Neutrophil (primary cell): ENCODE data around the gene TRIM44.

Experiments
- H3K27ac ChIP-seq: fragments of 200-600 bp; sonication (generic); 2 replicates; pipeline ENCODE4 v1.5.1; 2016; ENCODE audit warnings: mild to moderate bottlenecking, moderate library complexity
- H3K27me3 ChIP-seq: fragments of 200-600 bp; sonication (generic); 2 replicates; pipeline ENCODE4 v1.6.0; 2016; ENCODE audit warnings: mild to moderate bottlenecking
- H3K36me3 ChIP-seq: fragments of 200-600 bp; sonication (generic); 2 replicates; pipeline ENCODE4 v1.5.1; 2017
- H3K4me1 ChIP-seq, 2 experiments: fragments of 200-600 bp in 1 of 2; sonication (generic) in 1 of 2; 1 replicate in 1 of 2; 2 replicates in 1 of 2; pipeline versions ENCODE4 v1.5.1 to v1.6.1; 2013 to 2016; ENCODE audit warnings: low read depth in 1 of 2, low read length in 1 of 2, mild to moderate bottlenecking in 1 of 2, moderate library complexity in 1 of 2; ENCODE audit not compliant: control insufficient read depth in 1 of 2, insufficient read depth in 1 of 2
- H3K4me3 ChIP-seq, 2 experiments: fragments of 200-600 bp in 1 of 2; sonication (generic) in 1 of 2; 1 replicate in 1 of 2; 2 replicates in 1 of 2; pipeline ENCODE4 v1.5.1; 2013 to 2016; ENCODE audit warnings: low read depth in 1 of 2, low read length in 1 of 2, mild to moderate bottlenecking in 1 of 2, moderate library complexity in 1 of 2
- H3K9me3 ChIP-seq: fragments of 200-600 bp; sonication (generic); 2 replicates; pipeline ENCODE4 v1.5.1; 2016
- CTCF ChIP-seq: fragments of 200-600 bp; sonication (generic); IDR thresholded peaks from 2 replicates; pipeline ENCODE4 v1.5.1; 2016; ENCODE audit warnings: antibody characterized with exemption

Gene TRIM44

GRCh38 chr11:35820614-35821013, 158.0 kb downstream of the TRIM44 start:
- Histone ChIP-seq H3K4me1 (no peaks in the 10 kb centered on the region), H3K27me3 (no peaks in the 10 kb centered on the region), H3K4me3 (no peak overlapping the region), H3K36me3 (no peaks in the 10 kb centered on the region), H3K9me3 (no peaks in the 10 kb centered on the region), H3K27ac (no peak overlapping the region)
- TF ChIP-seq CTCF = no peak

GRCh38 chr11:35822815-35823495, 160.4 kb downstream of the TRIM44 start:
- Histone ChIP-seq H3K4me3 (no peak overlapping the region), H3K4me1 (no peaks in the 10 kb centered on the region), H3K9me3 (no peaks in the 10 kb centered on the region), H3K27ac (no peak overlapping the region), H3K36me3 (no peaks in the 10 kb centered on the region), H3K27me3 (no peaks in the 10 kb centered on the region)
- no peak for TF ChIP-seq CTCF

GRCh38 chr11:35823742-35824298, 161.2 kb downstream of the TRIM44 start:
- no peaks in the 10 kb centered on the region for H3K4me1 ChIP-seq
- no peak overlapping the region for H3K4me3 ChIP-seq
- no peak overlapping the region for H3K27ac ChIP-seq
- H3K27me3 ChIP-seq = no peaks in the 10 kb centered on the region
- H3K36me3 ChIP-seq = no peaks in the 10 kb centered on the region
- no peaks in the 10 kb centered on the region for H3K9me3 ChIP-seq
- TF ChIP-seq CTCF = no peak

- no peak overlapping the region for H3K27ac ChIP-seq
- H3K27me3 ChIP-seq = no peaks in the 10 kb centered on the region
- no peaks in the 10 kb centered on the region for H3K36me3 ChIP-seq
- no peaks in the 10 kb centered on the region for H3K9me3 ChIP-seq
- no peaks in the 10 kb centered on the region for H3K4me1 ChIP-seq
- no peak overlapping the region for H3K4me3 ChIP-seq
- no peak for TF ChIP-seq CTCF
Observed at GRCh38 chr11:35825386-35825785, 162.8 kb downstream of the TRIM44 start.

GRCh38 chr11:35826006-35826405, 163.4 kb downstream of the TRIM44 start:
- Histone ChIP-seq H3K27ac (no peak overlapping the region), H3K36me3 (no peaks in the 10 kb centered on the region), H3K4me3 (no peak overlapping the region), H3K9me3 (no peaks in the 10 kb centered on the region), H3K27me3 (no peaks in the 10 kb centered on the region), H3K4me1 (no peaks in the 10 kb centered on the region)
- no peak for TF ChIP-seq CTCF
